Mesenchymal stem cell (in vitro differentiated cells and primary cell): Measurements from ENCODE around the gene DLGAP1.

ENCODE experiments used
- DNase-seq: peaks from one replicate; pipeline ENCODE4 v3.0.0-alpha.2; 2013
- H2AFZ ChIP-seq: one replicate; pipeline ENCODE4 v1.6.1; 2013; ENCODE audit warnings: low read depth, mild to moderate bottlenecking, control low read depth, inconsistent platforms, low read length, moderate library complexity
- H2AK5ac ChIP-seq: 2 replicates; pipeline ENCODE4 v1.6.1; 2013; ENCODE audit warnings: low read length, moderate library complexity, mild to moderate bottlenecking, inconsistent platforms; ENCODE audit not compliant: severe bottlenecking
- H2BK120ac ChIP-seq: one replicate; pipeline ENCODE4 v1.6.1; 2013; ENCODE audit warnings: low read depth, mild to moderate bottlenecking, inconsistent platforms, low read length, moderate library complexity
- H2BK12ac ChIP-seq, 2 experiments: one replicate each; pipeline ENCODE4 v1.6.1; 2013; ENCODE audit warnings: inconsistent platforms in 2 of 2, low read length in 2 of 2, mild to moderate bottlenecking in 2 of 2, moderate library complexity in 2 of 2, control low read depth in 1 of 2
- H2BK15ac ChIP-seq: one replicate; pipeline ENCODE4 v1.6.1; 2013; ENCODE audit warnings: mild to moderate bottlenecking, low read depth, inconsistent platforms; ENCODE audit not compliant: poor library complexity, severe bottlenecking
- H2BK5ac ChIP-seq: 2 replicates; pipeline ENCODE4 v1.6.1; 2013; ENCODE audit warnings: low read depth, mild to moderate bottlenecking, low read length, control low read depth, inconsistent platforms; ENCODE audit not compliant: poor library complexity, severe bottlenecking
- H3K14ac ChIP-seq, 2 experiments: one replicate each; pipeline ENCODE4 v1.6.1; 2013; ENCODE audit warnings: inconsistent platforms in 2 of 2, low read length in 2 of 2, control low read depth in 1 of 2, mild to moderate bottlenecking in 1 of 2, moderate library complexity in 1 of 2
- H3K18ac ChIP-seq, 2 experiments: one replicate each; pipeline ENCODE4 v1.6.1; 2013; ENCODE audit warnings: inconsistent platforms in 2 of 2, low read length in 2 of 2, control low read depth in 1 of 2, low read depth in 1 of 2, mild to moderate bottlenecking in 1 of 2
- H3K23ac ChIP-seq, 2 experiments: one replicate each; pipeline ENCODE4 v1.6.1; 2013; ENCODE audit warnings: inconsistent platforms in 2 of 2, low read length in 2 of 2, mild to moderate bottlenecking in 2 of 2, moderate library complexity in 2 of 2, control low read depth in 1 of 2
- H3K27ac ChIP-seq: 2 replicates; pipeline ENCODE4 v1.5.1; 2013; ENCODE audit warnings: mild to moderate bottlenecking, moderate library complexity, low read length, control low read depth, inconsistent platforms; ENCODE audit not compliant: poor library complexity, severe bottlenecking
- H3K27me3 ChIP-seq, 2 experiments: 2 replicates each; pipeline versions ENCODE4 v1.6.1 to v1.7.0; 2013; ENCODE audit warnings: low read length in 2 of 2, mild to moderate bottlenecking in 2 of 2, moderate library complexity in 2 of 2, control low read depth in 1 of 2, inconsistent platforms in 1 of 2; ENCODE audit not compliant: control insufficient read depth in 1 of 2, insufficient read depth in 1 of 2
- H3K36me3 ChIP-seq, 2 experiments: 2 replicates each; pipeline versions ENCODE4 v1.6.1 to v1.7.0; 2013; ENCODE audit warnings: low read length in 2 of 2, control low read depth in 1 of 2, inconsistent platforms in 1 of 2, low read depth in 1 of 2, mild to moderate bottlenecking in 1 of 2; ENCODE audit not compliant: insufficient read depth in 2 of 2, control insufficient read depth in 1 of 2
- H3K4ac ChIP-seq, 2 experiments: one replicate each; pipeline ENCODE4 v1.6.1; 2013; ENCODE audit warnings: inconsistent platforms in 2 of 2, low read length in 2 of 2, mild to moderate bottlenecking in 2 of 2, moderate library complexity in 2 of 2, control low read depth in 1 of 2, low read depth in 1 of 2
- H3K4me1 ChIP-seq: 2 replicates; pipeline ENCODE4 v1.6.1; 2013; ENCODE audit warnings: low read depth, low read length, control low read depth; ENCODE audit not compliant: control insufficient read depth, insufficient read depth
- H3K4me2 ChIP-seq: 2 replicates; pipeline ENCODE4 v1.6.1; 2013; ENCODE audit warnings: low read length, mild to moderate bottlenecking, inconsistent platforms; ENCODE audit not compliant: poor library complexity, severe bottlenecking
- H3K4me3 ChIP-seq, 2 experiments: 2 replicates each; pipeline versions ENCODE4 v1.5.1 to v1.7.0; 2013; ENCODE audit warnings: low read length in 2 of 2, mild to moderate bottlenecking in 2 of 2, control low read depth in 1 of 2, low read depth in 1 of 2; ENCODE audit not compliant: insufficient read depth in 1 of 2
- H3K79me1 ChIP-seq: replicated peaks from 2 replicates; pipeline ENCODE4 v1.6.1; 2013; ENCODE audit warnings: mild to moderate bottlenecking, control low read depth, low read length, inconsistent platforms; ENCODE audit not compliant: poor library complexity, severe bottlenecking
- H3K9ac ChIP-seq: 2 replicates; pipeline ENCODE4 v1.7.0; 2013; ENCODE audit warnings: mild to moderate bottlenecking, low read length, moderate library complexity
- H3K9me3 ChIP-seq: 2 replicates; pipeline ENCODE4 v1.7.0; 2013; ENCODE audit warnings: mild to moderate bottlenecking, low read length; ENCODE audit not compliant: control insufficient read depth
- H4K8ac ChIP-seq: one replicate; pipeline ENCODE4 v1.6.1; 2013; ENCODE audit warnings: inconsistent platforms, mild to moderate bottlenecking, low read length, moderate library complexity
- H4K91ac ChIP-seq: one replicate; pipeline ENCODE4 v1.6.1; 2013; ENCODE audit warnings: mild to moderate bottlenecking, low read length, inconsistent platforms
- WGBS: methylation state at CpG from one replicate; pipeline ENCODE4 v1.1.7; 2013; ENCODE audit warnings: mixed read lengths; 5-methylcytosine and 5-hydroxymethylcytosine counted together

The DLGAP1 gene

DNA sequence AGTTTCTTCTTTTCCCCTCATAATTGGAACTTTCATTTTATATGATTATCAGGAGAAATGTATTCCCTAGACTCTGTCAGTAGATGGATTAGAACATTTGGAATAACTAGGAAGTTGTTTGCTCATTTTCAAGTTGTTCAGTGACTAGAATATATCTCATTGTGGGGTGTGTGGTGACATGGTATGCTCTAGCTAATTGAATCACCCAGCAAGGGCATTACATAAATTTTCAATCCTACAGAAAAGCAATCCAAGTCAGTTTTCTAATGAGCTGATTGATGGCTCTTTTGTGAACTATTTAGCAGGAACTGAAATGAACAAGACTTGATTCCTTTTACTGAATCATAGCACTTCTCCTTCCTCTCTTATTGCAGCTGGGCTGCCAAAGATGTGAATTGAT, 543.7 kb downstream of the DLGAP1 start:
- H4K91ac ChIP-seq = no peak overlapping the region
- peaks cover 2% of the 10 kb centered on the region for H3K4me1 ChIP-seq
- H2BK5ac ChIP-seq = no peak overlapping the region
- no peak overlapping the region for H3K9ac ChIP-seq
- no peak overlapping the region for H3K4ac ChIP-seq
- no peak overlapping the region for H3K18ac ChIP-seq
- H2AFZ ChIP-seq = no peak overlapping the region
- DNase-seq = no peak
- H3K27ac ChIP-seq = no peak overlapping the region
- H3K27me3 ChIP-seq = no peaks in the 10 kb centered on the region
- no peak overlapping the region for H2AK5ac ChIP-seq
- no peak overlapping the region for H3K14ac ChIP-seq
- no peak overlapping the region for H2BK12ac ChIP-seq
- no peaks in the 10 kb centered on the region for H3K36me3 ChIP-seq
- H3K79me1 ChIP-seq = no peaks in the 10 kb centered on the region
- no peaks in the 10 kb centered on the region for H3K9me3 ChIP-seq
- no peak overlapping the region for H2BK120ac ChIP-seq
- H3K4me3 ChIP-seq = no peak overlapping the region
- no peak overlapping the region for H2BK15ac ChIP-seq
- H4K8ac ChIP-seq = no peak overlapping the region
- H3K4me2 ChIP-seq = no peak overlapping the region
- H3K23ac ChIP-seq = no peak overlapping the region

DNA sequence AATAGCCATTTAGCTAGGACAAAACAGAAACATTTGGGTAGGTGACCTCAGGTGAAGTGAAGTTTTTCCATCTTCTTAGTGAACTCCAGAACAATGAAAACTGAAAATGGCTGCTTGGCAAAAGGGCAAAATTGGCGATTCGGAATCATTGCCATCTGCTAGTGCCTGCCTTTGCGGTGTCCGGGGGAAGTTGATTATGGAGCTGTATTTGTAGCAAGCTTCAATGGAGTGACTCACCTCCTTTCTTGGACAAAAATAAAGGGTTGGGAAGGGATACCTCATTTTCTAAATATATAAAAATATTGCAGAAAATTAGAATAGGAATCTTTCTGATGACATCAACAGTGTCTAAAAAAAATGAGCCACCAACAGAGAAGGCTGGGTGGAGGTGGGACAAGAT, 544.6 kb downstream of the DLGAP1 start:
- no peak for DNase-seq
- no peaks in the 10 kb centered on the region for H3K9me3 ChIP-seq
- no peak overlapping the region for H3K4me2 ChIP-seq
- no peak overlapping the region for H3K18ac ChIP-seq
- H2BK12ac ChIP-seq = no peak overlapping the region
- H3K36me3 ChIP-seq = no peaks in the 10 kb centered on the region
- no peaks in the 10 kb centered on the region for H3K27me3 ChIP-seq
- no peak overlapping the region for H4K8ac ChIP-seq
- no peak overlapping the region for H2BK120ac ChIP-seq
- H3K9ac ChIP-seq = no peak overlapping the region
- H4K91ac ChIP-seq = no peak overlapping the region
- H3K14ac ChIP-seq = no peak overlapping the region
- no peak overlapping the region for H3K23ac ChIP-seq
- H3K4me3 ChIP-seq = no peak overlapping the region
- no peaks in the 10 kb centered on the region for H3K79me1 ChIP-seq
- H3K27ac ChIP-seq = no peak overlapping the region
- H2BK15ac ChIP-seq = no peak overlapping the region
- 93% methylated on average over 4 of the region's 4 CpGs for WGBS
- peaks cover 2% of the 10 kb centered on the region for H3K4me1 ChIP-seq
- no peak overlapping the region for H2AK5ac ChIP-seq
- no peak overlapping the region for H2AFZ ChIP-seq
- no peak overlapping the region for H3K4ac ChIP-seq
- no peak overlapping the region for H2BK5ac ChIP-seq

DNA sequence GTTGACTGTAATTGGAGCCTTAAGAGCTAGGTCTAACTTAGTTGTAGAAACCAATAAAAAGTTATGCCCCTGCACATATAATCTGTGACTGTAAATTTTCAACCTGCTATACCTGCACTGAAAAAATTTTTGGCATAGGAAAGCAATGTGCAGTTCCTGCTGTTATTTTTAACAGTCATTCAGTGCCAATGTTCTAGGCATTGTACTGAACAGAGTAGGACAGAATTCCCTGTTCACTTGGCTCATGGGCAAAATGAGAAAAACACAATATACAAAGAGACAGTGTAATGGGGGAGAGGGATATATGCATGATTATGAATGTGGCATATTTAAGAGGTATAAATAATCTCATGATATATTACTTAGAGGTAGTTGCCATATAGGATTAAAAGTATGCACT, 547.2 kb downstream of the DLGAP1 start:
- no peak overlapping the region for H4K91ac ChIP-seq
- no peak overlapping the region for H2BK120ac ChIP-seq
- H3K14ac ChIP-seq = no peak overlapping the region
- H3K9me3 ChIP-seq = no peaks in the 10 kb centered on the region
- H2BK12ac ChIP-seq = no peak overlapping the region
- H3K27ac ChIP-seq = no peak overlapping the region
- H4K8ac ChIP-seq = no peak overlapping the region
- DNase-seq = no peak
- no peak overlapping the region for H3K4ac ChIP-seq
- H3K36me3 ChIP-seq = no peaks in the 10 kb centered on the region
- no peak overlapping the region for H3K4me3 ChIP-seq
- no peak overlapping the region for H3K23ac ChIP-seq
- no peak overlapping the region for H3K18ac ChIP-seq
- H3K27me3 ChIP-seq = no peaks in the 10 kb centered on the region
- H2BK15ac ChIP-seq = no peak overlapping the region
- H3K4me2 ChIP-seq = no peak overlapping the region
- no peak overlapping the region for H2AFZ ChIP-seq
- H3K4me1 ChIP-seq = peaks cover 4% of the 10 kb centered on the region
- H3K79me1 ChIP-seq = no peaks in the 10 kb centered on the region
- no peak overlapping the region for H2AK5ac ChIP-seq
- no peak overlapping the region for H2BK5ac ChIP-seq
- H3K9ac ChIP-seq = no peak overlapping the region

DNA sequence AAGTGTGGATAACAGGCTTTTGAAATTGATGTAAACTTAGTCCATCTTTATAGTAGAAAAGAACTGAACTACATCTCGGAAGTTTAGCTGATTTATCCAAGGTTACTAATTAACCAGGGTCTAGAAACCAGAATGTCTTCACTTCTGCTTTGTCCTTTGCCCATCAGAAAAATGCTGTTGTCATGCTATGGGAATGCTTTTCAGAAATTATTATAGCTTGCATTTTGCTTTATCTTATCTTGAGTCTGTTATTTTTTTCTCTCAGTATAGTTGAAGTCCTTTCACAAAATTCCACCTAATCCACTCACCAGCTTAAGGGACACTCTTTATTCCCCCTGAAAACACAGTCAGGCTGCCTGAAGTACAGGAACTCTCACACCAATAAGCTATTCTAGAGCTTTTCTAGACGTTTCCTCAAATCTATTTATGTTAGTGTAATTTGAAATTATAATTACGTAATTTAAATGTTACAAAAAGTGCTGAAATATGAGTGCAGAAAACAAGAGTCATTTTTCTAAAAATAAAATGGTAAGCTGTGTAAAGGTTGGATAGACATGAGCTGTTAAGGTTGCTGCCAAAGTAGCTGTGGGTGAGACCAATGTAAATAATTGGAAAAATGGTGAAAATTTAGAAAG, 548.9 kb downstream of the DLGAP1 start:
- Histone ChIP-seq H2AK5ac (no peak overlapping the region), H3K4ac (no peak overlapping the region), H3K23ac (no peak overlapping the region), H2BK12ac (no peak overlapping the region), H3K14ac (no peak overlapping the region), H3K79me1 (no peaks in the 10 kb centered on the region), H4K91ac (no peak overlapping the region), H2AFZ (no peak overlapping the region), H3K9me3 (no peaks in the 10 kb centered on the region), H3K27ac (peak overlapping the region; percentile 87), H3K18ac (no peak overlapping the region), H3K36me3 (no peaks in the 10 kb centered on the region), H3K4me2 (no peak overlapping the region), H2BK5ac (no peak overlapping the region), H2BK120ac (no peak overlapping the region), H3K4me3 (no peak overlapping the region), H3K4me1 (peaks cover 6% of the 10 kb centered on the region), H4K8ac (no peak overlapping the region), H3K27me3 (no peaks in the 10 kb centered on the region), H2BK15ac (no peak overlapping the region), H3K9ac (no peak overlapping the region)
- DNase-seq = no peak
- 88% methylated on average over 1 of the region's 3 CpGs for WGBS
